22Rv1 (cell line): ENCODE measurements around the gene LRIT3.

Experiments used
- CTCF ChIP-seq: fragments of 450-650 bp; IDR thresholded peaks from 2 replicates; pipeline ENCODE4 v1.5.1; 2017; ENCODE audit warnings: mild to moderate bottlenecking
- ZFX ChIP-seq: fragments of 450-650 bp; IDR thresholded peaks from 2 replicates; pipeline ENCODE4 v1.6.1; 2017; ENCODE audit warnings: antibody characterized with exemption, borderline replicate concordance

DNA sequence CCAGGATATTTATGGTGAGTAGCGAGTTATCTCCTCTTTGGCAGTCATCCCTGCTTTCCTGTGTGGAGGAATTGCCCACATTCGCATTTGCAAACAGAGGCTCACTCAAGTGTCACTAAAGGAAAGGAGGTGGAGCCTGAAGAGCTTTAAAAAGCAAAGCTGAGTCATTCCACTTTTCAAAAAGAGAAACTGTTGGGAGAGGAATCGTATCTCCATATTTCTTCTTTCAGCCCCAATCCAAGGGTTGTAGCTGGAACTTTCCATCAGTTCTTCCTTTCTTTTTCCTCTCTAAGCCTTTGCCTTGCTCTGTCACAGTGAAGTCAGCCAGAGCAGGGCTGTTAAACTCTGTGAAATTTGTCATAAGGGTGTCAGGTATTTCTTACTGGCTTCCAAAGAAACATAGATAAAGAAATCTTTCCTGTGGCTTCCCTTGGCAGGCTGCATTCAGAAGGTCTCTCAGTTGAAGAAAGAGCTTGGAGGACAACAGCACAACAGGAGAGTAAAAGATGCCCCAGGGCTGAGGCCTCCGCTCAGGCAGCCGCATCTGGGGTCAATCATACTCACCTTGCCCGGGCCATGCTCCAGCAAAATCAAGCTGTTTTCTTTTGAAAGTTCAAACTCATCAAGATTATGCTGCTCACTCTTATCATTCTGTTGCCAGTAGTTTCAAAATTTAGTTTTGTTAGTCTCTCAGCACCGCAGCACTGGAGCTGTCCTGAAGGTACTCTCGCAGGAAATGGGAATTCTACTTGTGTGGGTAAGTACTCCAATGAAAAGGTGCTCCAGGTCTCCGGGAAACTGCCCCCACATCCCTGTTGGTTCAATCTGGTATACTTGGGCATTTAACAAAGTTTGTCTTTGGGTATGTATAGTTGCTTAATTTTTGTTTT lies 65.0 kb downstream of the LRIT3 start, which contains the start of gene EGF:
- TF ChIP-seq CTCF (no peak), ZFX (no peak)
